Vagina (tissue), 2 donors: ENCODE measurements around the gene ACOXL. TPM values are rescaled to one million over a fixed set of nuclear protein-coding genes. Genes with fewer than 3 reads are reported as not detected.

Source experiments
- DNase-seq, 2 donors: peaks; one replicate each; pipeline ENCODE4 v3.0.0-alpha.2; 2017; ENCODE audit errors: extremely low spot score in 2 of 2
- H3K27ac ChIP-seq: fragments of 200-600 bp; sonication (generic); one replicate; pipeline ENCODE4 v1.5.1; 2019
- H3K27me3 ChIP-seq: fragments of 200-600 bp; sonication (generic); one replicate; pipeline ENCODE4 v1.5.1; 2019
- H3K36me3 ChIP-seq, 2 donors: fragments of 200-600 bp; sonication (generic); one replicate each; pipeline ENCODE4 v1.5.1; 2017 to 2019
- H3K4me1 ChIP-seq: fragments of 200-600 bp; sonication (generic); one replicate; pipeline ENCODE4 v1.5.1; 2019
- H3K4me3 ChIP-seq, 2 donors: fragments of 200-600 bp; sonication (generic); 1 replicate in 1 of 2; 2 replicates in 1 of 2; pipeline ENCODE4 v1.5.1; 2016 to 2019
- H3K9me3 ChIP-seq: fragments of 200-600 bp; sonication (generic); one replicate; pipeline ENCODE4 v1.5.1; 2019
- CTCF ChIP-seq, 3 experiments: fragments of 450-650 bp in 2 of 3; fragments of 200-600 bp in 1 of 3; sonication (generic) in 1 of 3; IDR thresholded peaks; one replicate each; pipeline ENCODE4 v1.5.1; 2017 to 2019; ENCODE audit warnings: antibody characterized with exemption in 3 of 3, mild to moderate bottlenecking in 2 of 3, moderate library complexity in 2 of 3
- POLR2A ChIP-seq, 2 donors: fragments of 450-650 bp; IDR thresholded peaks; one replicate each; pipeline ENCODE4 v1.6.1; 2017; ENCODE audit warnings: antibody characterized with exemption in 2 of 2, mild to moderate bottlenecking in 2 of 2, moderate library complexity in 2 of 2
- POLR2AphosphoS5 ChIP-seq, 2 donors: sonication (generic); formaldehyde crosslinking; IDR thresholded peaks; one replicate each; pipeline ENCODE4 v1.9.0; 2017; ENCODE audit warnings: antibody characterized with exemption in 2 of 2, mild to moderate bottlenecking in 2 of 2, low read depth in 1 of 2; ENCODE audit not compliant: insufficient read depth in 1 of 2
- intact Hi-C: fragments of 100-400 bp; cut with DNase I; formaldehyde crosslinking; loops from one replicate; pipeline ENCODE4 v1.15.1; 2023
- total RNA-seq: library from RNA; depleted of rRNA; stranded (reverse); fragments of >200 nt; gene quantifications from one replicate; pipeline ENCODE4 v1.2.3, GENCODE V29; 2016

Gene ACOXL
- total RNA-seq, 1 donor from 2014 or later, result not detected

GRCh38 chr2:111025288-111025687, 292.9 kb downstream of the ACOXL start:
- H3K4me1 ChIP-seq, result no peaks in the 10 kb centered on the region
- no peaks in the 10 kb centered on the region for H3K9me3 ChIP-seq
- no peak overlapping the region for H3K4me3 ChIP-seq
- no peaks in the 10 kb centered on the region for H3K36me3 ChIP-seq
- no peak for DNase-seq
- no peak for TF ChIP-seq POLR2AphosphoS5 (IDR thresholded peaks at IDR 0.05; ENCODE audit: insufficient read depth in 1 of 2, low read depth in 1 of 2)
- TF ChIP-seq POLR2A (IDR thresholded peaks at IDR 0.05), result no peak
- TF ChIP-seq CTCF (IDR thresholded peaks at IDR 0.05), result no peak
- intact Hi-C loops, result no loop called here
- H3K27me3 ChIP-seq, result no peaks in the 10 kb centered on the region
- no peak overlapping the region for H3K27ac ChIP-seq

- Histone ChIP-seq H3K27me3 (no peaks in the 10 kb centered on the region), H3K9me3 (no peaks in the 10 kb centered on the region), H3K4me3 (no peak overlapping the region), H3K4me1 (no peaks in the 10 kb centered on the region), H3K36me3 (no peaks in the 10 kb centered on the region), H3K27ac (no peak overlapping the region)
- no peak for DNase-seq
- intact Hi-C loops, result no loop called here
- no peak for TF ChIP-seq POLR2AphosphoS5 (IDR thresholded peaks at IDR 0.05; ENCODE audit: insufficient read depth in 1 of 2, low read depth in 1 of 2)
- TF ChIP-seq CTCF (IDR thresholded peaks at IDR 0.05), result no peak
- TF ChIP-seq POLR2A (IDR thresholded peaks at IDR 0.05), result no peak
Measured at GRCh38 chr2:111028720-111029119, 296.3 kb downstream of the ACOXL start.

- no peaks in the 10 kb centered on the region for H3K9me3 ChIP-seq
- TF ChIP-seq POLR2A (IDR thresholded peaks at IDR 0.05) (no peak), POLR2AphosphoS5 (IDR thresholded peaks at IDR 0.05; ENCODE audit: insufficient read depth in 1 of 2, low read depth in 1 of 2) (no peak), CTCF (IDR thresholded peaks at IDR 0.05) (no peak)
- no peak overlapping the region for H3K4me3 ChIP-seq
- H3K27me3 ChIP-seq, result no peaks in the 10 kb centered on the region
- H3K36me3 ChIP-seq, result no peaks in the 10 kb centered on the region
- intact Hi-C loops, result no loop called here
- no peak overlapping the region for H3K27ac ChIP-seq
- no peak for DNase-seq
- no peaks in the 10 kb centered on the region for H3K4me1 ChIP-seq
Measured at GRCh38 chr2:111029181-111029927, 297.0 kb downstream of the ACOXL start.

GRCh38 chr2:111030260-111030891, 298.0 kb downstream of the ACOXL start:
- Histone ChIP-seq H3K4me3 (no peak overlapping the region), H3K36me3 (no peaks in the 10 kb centered on the region), H3K9me3 (no peaks in the 10 kb centered on the region), H3K27ac (no peak overlapping the region), H3K4me1 (no peaks in the 10 kb centered on the region), H3K27me3 (no peaks in the 10 kb centered on the region)
- no peak for TF ChIP-seq POLR2AphosphoS5 (IDR thresholded peaks at IDR 0.05; ENCODE audit: insufficient read depth in 1 of 2, low read depth in 1 of 2)
- no peak for TF ChIP-seq POLR2A (IDR thresholded peaks at IDR 0.05)
- no peak for TF ChIP-seq CTCF (IDR thresholded peaks at IDR 0.05)
- no peak for DNase-seq
- intact Hi-C loops, result no loop called here

GRCh38 chr2:111030945-111031344, 298.6 kb downstream of the ACOXL start:
- no peaks in the 10 kb centered on the region for H3K36me3 ChIP-seq
- no peak for DNase-seq
- no peaks in the 10 kb centered on the region for H3K4me1 ChIP-seq
- no peaks in the 10 kb centered on the region for H3K9me3 ChIP-seq
- H3K27me3 ChIP-seq, result no peaks in the 10 kb centered on the region
- intact Hi-C loops, result no loop called here
- H3K27ac ChIP-seq, result no peak overlapping the region
- TF ChIP-seq POLR2AphosphoS5 (IDR thresholded peaks at IDR 0.05; ENCODE audit: insufficient read depth in 1 of 2, low read depth in 1 of 2) (no peak), CTCF (IDR thresholded peaks at IDR 0.05) (no peak), POLR2A (IDR thresholded peaks at IDR 0.05) (no peak)
- no peak overlapping the region for H3K4me3 ChIP-seq
